DMS53 treated with DMSO at 0.1 percent for 48 hours (cell line): ENCODE results near the gene NEDD4L.

ENCODE experiments used
- DNase-seq: peaks from one replicate; lab custom pipeline; 2025; ENCODE audit not compliant: unreplicated experiment; lab: John Stamatoyannopoulos, UW

The NEDD4L gene

GRCh38 chr18:58338961-58339592 lies 295.1 kb downstream of the NEDD4L start:
- no peak for DNase-seq

DNA sequence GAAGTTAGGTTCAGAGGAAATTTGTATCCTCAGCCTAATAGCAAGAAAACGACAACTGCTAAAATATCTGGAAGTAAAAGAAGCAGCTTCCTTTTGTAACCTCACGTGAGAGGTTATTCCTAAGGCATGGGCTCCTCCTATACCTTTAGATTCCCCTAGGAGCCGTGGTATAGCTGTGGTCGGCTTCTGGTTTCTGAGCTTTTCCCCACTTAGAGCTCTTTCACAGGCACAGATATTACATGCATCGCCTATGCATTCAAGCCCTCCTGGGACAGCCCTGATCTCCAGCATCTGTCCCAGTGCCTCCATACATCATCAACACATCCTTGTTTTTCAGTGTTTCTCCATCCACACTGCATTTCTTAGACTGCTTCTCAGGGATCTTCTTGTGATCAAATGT lies 295.9 kb downstream of the NEDD4L start:
- no peak for DNase-seq

GRCh38 chr18:58341916-58342315 lies 297.9 kb downstream of the NEDD4L start:
- DNase-seq = no peak

- no peak for DNase-seq
Measured at GRCh38 chr18:58344080-58344670, 300.1 kb downstream of the NEDD4L start.

DNA sequence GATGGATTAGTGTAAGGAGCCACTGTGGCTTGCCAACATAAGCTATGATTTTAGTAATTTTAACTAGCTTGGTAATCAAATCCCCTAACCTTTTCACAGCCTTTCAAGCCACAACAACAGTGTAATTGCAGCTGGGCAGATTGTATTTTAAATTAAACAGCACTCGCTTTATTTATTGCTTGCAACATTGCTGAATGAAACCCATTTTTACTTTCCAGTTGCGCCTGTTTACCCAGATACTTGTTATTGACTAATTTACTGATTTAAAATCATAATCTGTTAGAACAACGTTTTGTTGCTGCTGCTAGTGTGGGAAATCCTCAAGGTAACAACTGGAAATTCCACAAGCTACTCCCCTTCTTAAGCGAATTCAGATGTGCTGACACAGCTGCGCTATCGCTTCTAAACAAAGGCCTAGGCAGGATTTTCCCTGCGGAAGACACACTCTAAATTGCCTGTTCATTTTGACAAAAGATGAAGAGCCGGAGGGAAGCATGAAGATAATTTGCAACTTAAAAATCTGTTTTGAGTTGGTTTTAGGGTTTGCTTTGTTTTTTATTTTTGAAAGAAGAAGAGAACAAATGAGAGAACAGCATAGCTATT lies 300.9 kb downstream of the NEDD4L start:
- no peak for DNase-seq

- DNase-seq = no peak
Measured at GRCh38 chr18:58345875-58346274, 301.8 kb downstream of the NEDD4L start.

DNA sequence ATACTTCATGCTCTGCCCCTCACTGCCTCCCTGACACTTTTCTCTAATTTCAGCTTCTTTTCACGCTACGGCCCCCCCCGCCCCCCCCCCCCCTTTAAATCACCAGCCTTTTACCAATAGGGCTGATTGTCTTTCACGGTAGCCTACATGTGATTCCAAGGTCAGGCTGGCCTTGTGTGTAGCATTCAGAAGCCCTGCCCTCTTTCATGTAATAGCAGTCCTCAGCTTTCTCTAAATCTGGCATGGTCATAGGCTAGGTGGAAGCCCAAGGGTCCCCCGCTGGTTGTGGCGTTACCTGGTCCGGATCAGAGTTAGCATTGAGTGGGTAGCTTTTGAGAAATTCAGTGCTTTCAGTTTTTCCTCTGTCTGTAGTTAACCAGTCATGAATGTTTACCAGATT lies 303.1 kb downstream of the NEDD4L start:
- no peak for DNase-seq

GRCh38 chr18:58348517-58348916 lies 304.5 kb downstream of the NEDD4L start:
- DNase-seq = no peak

DNA sequence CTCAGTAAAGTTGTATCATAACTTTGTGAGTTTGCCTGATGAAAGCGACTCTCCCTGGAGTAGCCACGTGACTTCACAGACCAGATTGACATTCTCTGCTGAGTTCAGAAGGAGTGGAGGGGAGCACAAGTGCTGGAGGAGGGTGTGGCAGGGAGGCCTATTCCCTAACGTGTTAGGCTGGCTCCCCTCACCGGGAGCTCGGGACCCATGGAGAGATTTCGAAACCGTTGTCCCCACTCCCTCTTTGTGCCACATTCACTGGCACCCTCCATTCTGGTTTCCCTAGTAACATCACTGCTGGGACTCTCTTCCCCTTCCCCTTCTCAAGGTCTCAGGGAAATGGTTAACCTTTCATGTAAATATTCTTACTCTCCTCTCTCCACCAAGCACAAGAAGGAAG lies 304.9 kb downstream of the NEDD4L start:
- no peak for DNase-seq

DNA sequence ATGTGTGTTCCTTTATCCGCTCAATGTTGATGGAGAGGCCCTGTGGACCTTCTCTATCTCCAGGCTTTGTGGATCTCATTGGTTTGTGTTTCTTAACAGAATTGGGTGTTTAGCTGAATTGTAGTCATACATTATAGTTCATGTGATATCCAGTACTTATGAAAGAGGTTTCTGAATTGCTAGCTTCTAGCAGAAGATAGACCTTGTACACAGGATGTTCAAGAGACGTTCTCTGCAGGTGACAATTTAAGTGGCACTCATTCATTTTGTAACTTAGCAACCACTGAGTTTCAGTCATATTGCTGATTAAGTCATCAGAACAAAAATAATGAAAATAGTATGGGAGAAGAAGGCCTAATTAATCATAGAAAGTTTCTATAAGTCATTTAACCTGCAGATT lies 305.6 kb downstream of the NEDD4L start:
- peak; percentile 81 for DNase-seq

DNA sequence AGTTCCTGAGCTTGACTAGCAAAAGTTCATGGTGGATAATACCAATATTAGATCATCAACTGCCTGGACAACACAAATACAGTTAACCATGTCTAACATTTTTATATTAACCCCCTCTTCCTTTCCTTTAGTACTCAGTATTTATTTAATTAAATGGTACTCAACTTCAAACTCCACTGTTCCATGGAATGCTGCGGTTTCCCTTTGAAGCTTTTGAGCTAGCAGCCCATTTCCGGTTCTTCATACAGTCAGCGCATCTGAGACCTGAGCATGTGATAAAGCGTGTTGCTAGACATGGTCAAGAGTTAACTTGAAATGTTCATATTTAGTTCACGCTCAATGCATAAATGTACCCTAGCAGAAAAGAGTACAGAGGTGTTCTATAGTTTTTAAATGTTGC lies 306.5 kb downstream of the NEDD4L start:
- DNase-seq = peak; percentile 51

GRCh38 chr18:58351776-58352175 lies 307.8 kb downstream of the NEDD4L start:
- DNase-seq = no peak

DNA sequence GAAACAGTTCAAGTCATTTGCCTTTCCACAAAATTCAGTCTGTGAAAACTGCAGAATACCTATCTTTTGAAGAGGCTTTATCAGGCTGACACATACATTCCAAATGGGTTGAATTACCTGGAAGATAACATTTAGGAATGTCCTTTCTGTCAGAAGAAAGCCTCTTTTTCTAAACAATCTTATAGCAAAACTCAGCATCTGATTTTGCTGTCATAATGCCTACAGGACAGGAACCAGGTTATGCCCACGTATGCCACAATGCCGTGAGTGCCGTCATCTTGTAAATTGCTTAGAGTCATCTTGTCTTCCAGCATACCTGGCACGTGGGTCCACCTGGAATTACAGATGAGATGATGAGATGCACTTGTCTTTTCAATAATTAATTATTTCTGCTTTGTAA lies 309.6 kb downstream of the NEDD4L start:
- no peak for DNase-seq

DNA sequence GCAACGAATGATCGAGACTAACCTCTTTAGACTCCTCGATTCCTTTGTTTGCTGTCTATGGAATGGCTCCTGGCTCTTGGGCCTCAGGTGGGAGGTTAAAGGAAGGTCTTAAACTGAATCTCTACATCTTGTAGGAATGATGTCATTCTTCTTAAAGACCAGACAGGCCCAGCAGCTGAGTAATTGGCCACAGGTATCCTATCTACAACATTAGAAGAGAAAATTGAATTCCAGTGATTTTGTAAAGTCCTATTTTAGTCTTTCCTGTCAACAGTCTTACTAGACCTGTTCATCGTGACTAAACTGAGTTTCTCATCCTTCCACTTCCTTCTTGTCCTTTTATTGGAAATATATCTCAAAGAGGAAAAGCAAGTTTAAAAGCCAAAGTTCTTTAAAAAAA lies 310.0 kb downstream of the NEDD4L start:
- no peak for DNase-seq

DNA sequence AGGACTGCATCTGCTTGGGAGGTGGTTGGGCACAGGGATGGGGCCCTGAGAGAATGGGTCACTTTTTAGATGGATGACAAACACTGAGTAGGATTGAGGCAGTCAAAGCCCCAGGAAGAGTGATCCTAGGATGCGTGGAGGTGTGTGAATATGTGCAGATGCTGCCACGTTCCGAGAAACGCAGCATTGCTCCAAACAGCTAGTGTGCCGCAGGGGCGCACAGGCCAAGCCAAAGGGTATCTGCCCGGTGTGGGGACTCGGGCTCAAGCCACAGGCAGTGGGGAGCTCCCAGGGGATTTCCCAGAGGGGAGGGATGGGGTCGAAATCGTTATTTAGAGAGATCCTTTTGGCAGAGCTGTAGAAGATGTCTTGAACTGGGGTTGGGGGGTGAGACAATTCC lies 310.8 kb downstream of the NEDD4L start:
- no peak for DNase-seq

GRCh38 chr18:58355243-58355642 lies 311.2 kb downstream of the NEDD4L start:
- DNase-seq = no peak

DNA sequence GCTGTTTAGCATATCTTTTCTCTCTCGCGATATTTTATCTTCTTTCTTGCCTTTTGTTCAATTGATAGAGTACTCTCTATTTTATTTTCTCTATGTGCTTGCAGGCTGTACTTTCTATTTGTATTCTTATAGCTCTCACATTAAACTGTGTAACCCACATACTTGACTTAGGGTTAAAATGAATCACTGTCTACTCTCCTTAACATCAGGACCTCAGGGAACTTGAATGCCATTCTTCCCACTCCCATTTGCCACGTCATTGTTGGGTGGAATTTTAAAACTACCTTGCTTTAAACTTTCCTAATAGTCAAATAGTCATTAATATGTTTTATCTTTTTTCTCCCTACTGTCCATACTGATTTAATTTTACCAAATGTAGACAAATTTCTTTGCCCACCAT lies 315.2 kb downstream of the NEDD4L start:
- DNase-seq = no peak

DNA sequence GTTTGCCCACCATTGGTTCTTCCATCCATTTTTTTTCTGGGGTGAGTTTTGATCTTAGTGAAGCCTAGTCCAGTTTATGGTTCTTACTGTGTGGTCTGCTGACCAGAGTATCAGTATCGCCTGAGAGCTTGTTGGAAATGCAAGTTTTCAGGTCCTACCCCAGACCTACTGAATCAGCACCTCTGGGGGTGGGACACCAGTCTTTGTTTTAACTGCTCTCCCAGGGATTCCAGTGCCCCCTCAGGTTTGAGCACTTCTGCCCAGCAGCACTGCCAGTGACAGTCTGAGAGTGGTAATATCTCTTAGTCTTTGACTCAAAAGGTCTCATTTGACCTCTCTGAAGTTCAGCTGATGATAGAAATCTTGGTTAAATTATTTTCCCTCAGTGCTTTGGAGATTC lies 315.6 kb downstream of the NEDD4L start:
- DNase-seq = no peak

- DNase-seq = no peak
Measured at GRCh38 chr18:58360324-58360723, 316.3 kb downstream of the NEDD4L start.

- DNase-seq = no peak
Measured at GRCh38 chr18:58361212-58361611, 317.2 kb downstream of the NEDD4L start.

- peak; percentile 37 for DNase-seq
Measured at GRCh38 chr18:58362027-58362575, 318.1 kb downstream of the NEDD4L start.

- no peak for DNase-seq
Measured at GRCh38 chr18:58362829-58363271, 318.8 kb downstream of the NEDD4L start.
